GM21576 (cell line): ENCODE results near the gene PPP1CC.
"Not testable (repeated sequence)": the region's sequence is repeated elsewhere in the genome, so short reads cannot be mapped to it uniquely, and the experiment has no call there.

ENCODE experiments used
- ATAC-seq: cut with Tn5 transposase; IDR thresholded peaks from one replicate; pipeline ENCODE4 v1.9.1; 2021; ENCODE audit warnings: mild to moderate bottlenecking, moderate library complexity; ENCODE audit not compliant: unreplicated experiment

PPP1CC gene

GRCh38 chr12:110756611-110757010 lies 13.9 kb upstream of the PPP1CC start:
- ATAC-seq, result no peak

DNA sequence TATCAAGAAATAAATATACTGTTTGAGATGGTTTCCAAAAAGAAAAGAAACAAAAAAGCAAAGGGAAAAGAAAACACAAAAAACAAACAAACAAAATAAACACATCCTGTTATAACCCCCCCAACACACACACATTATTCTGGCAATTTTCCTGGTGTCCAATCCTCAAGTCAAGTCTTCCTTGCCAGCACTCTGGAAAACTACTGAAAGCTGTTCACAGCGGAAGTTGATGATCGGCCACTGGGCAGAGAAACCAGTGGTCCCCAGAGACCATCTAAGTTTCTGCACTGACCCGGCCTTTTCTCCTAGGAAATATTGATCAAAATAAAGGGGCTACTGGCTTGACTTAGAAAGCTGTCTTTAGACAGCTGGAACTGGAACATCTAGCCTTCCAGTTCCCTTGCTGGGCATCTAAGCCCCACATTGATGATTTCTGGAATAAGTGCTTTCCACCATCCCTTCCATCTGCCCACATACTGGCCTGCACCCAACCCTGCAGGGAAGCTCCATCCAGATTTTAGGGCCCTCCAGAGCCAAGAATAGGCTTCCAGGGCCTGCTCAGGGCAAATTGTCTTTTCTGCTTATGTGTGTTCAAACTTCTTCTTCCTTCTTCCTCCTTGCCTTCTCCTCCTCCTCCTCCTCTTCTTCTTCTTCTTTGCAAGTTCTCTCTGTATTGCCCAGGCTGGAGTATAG lies 11.6 kb upstream of the PPP1CC start:
- no peak for ATAC-seq

GRCh38 chr12:110750784-110751461 lies 8.2 kb upstream of the PPP1CC start:
- no peak for ATAC-seq

- no peak for ATAC-seq
Observed at GRCh38 chr12:110746550-110746949, 3.9 kb upstream of the PPP1CC start.

- ATAC-seq, result no peak
Observed at GRCh38 chr12:110745542-110746284, 3.0 kb upstream of the PPP1CC start.

GRCh38 chr12:110744601-110745264 lies 2.0 kb upstream of the PPP1CC start:
- no peak for ATAC-seq

DNA sequence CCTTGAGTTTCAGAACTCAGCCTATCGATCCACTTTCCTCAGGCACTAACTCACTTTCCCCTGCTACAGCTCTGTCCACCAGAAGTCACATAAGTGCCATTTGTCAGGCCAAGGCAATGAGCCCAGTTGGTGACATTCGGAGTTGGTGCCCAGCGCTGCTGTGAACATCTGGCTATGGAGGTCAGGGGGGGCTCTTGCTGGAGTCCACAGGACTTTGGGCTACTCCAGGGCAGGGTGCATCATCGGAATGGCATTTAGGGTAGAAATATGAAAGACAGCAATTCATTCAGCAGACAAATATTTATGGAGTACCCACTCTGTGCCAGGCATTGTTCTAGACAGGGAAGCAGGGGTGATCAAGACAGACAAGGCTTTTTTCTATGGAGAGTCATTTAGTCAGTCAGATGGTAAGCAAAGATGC lies 1.5 kb upstream of the PPP1CC start:
- no peak for ATAC-seq

- ATAC-seq, result no peak
Observed at GRCh38 chr12:110743571-110744093, 941 bp upstream of the PPP1CC start.

DNA sequence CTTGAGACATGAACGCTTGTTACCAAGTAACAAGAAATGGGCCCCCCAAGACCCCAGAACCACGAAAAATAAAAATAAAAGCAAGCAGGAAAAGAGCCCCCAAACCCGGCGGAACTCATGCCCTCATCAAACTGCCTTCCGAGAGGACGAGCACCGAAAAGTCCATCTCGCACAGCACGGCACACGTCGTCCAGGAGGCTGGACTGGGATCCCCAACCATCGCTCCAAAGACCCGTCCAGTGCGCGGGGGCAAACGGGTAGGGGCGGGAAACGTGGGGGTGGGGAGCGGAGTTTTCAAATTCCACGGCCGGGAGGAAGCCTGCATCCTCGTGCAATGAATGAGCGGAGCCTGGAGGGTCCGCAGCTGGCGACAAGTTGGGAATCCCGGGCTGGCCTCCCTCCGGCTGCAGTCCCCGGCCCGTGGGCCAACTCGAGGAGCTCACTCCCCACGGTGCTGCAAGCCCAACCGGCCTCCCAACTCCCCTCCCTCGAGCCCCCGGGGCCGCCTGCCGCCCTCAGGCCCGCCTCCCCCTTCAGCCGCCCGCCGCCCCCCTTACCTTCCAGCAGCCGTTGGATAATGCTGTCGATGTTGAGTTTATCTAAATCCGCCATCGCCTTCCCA lies 484 bp downstream of the PPP1CC start:
- ATAC-seq, result peak; percentile 13

DNA sequence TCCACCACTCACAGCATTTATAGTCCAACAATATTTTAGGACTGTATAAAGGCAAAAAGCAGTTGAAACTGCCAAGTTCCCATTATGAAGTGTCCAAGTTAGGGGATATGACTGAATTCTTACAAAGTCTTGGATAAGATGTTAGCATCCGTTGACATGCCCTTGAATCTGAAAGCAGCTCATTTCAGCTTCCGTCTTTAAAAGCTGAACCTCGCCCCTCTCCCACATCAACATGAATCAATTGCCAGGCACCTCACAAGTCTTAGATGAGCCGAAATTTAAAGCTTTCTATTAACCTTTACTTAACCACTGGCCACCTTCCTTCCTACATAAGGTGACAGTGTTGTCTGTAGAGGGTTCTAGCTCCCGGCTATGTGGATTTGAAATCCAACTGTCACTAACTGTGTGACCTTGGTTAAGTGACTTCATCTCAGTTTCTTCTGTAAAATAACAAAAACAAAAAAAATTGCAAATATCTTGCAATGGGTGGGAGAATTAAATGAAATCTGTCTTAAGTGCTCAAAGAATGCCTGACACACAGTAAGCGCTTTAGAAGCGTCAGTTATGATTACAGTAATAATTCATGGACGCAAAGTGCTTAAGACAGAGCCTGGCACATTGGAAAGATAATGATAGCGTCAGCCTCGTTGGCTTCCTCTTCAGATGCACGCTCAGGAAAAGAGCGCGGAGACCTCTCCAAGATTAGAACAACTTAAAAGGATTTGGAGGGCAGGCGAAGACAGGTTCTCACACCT lies 1.2 kb downstream of the PPP1CC start:
- ATAC-seq, result no peak

DNA sequence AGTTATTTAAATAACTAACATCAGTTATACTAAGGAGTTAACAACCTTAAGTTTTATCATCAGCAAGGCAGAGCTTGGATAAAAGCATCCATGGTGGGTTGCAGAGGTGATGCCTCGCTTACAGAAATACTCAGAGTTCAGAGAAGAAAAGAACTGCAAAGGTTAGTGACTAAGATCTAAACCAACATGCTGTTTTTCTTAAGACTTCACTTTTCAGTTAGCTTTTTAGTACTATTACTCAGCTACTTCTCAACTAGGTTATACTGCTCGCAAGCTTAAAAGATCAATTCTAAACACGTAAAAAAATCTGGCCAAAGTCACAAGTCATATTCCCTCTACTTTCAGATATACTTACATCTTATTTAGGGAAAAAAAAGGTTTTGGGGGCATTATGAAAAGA lies 2.8 kb downstream of the PPP1CC start:
- ATAC-seq, result no peak

DNA sequence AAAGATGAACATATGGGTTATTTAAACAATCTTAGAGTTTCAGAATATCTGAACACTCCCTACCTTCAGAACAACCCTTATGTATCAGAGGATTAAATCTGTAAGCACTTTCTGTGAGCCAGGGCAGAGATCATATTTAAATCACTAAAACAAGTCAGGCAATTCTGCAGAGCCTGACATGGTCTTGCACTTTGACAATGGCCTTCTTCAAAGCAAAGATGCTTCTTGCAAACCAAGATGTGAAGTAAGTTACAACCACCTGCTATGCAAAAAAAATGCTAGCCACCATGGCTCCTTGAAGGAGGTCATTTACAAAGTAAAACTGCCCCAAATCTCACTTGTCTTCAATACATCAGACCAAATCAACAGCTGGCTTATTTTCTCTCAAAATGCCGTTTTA lies 3.2 kb downstream of the PPP1CC start:
- no peak for ATAC-seq

DNA sequence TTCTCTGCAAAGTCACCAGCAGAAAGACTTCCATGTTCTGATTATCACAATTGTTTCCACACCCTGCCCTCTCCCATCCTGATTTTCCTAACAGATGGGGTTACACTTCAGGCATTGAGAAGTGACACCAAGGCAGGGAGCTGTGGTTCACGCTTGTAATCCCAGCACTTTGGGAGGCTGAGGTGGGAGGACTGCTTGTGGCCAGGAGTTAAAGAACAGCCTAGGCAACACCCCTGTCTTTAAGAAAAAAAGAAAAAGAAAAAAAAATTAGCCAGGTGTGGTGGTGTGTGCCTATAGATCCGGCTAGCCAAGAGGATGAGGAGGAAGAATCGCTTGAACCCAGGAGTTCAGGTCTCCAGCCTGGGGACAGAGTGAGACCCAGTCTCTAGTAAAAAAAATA lies 5.2 kb downstream of the PPP1CC start:
- ATAC-seq, result no peak

DNA sequence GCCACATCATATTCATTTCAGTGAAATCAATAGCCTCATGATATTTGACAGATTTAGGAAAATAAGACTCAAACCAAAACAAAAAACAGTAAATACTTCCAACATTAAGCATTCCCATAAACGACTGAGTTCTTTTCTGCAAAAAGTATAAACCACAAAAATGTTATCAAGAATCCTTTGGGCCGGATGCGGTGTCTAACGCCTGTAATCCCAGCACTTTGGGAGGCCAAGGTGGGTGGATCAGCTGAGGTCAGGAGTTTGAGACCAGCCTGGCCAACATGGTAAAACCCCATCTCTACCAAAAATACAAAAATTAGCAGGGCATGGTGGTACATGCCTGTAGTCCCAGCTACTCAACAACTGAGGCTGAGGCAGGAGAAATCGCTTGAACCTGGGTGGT lies 5.7 kb downstream of the PPP1CC start:
- ATAC-seq, result not testable (repeated sequence)

- ATAC-seq, result no peak
Observed at GRCh38 chr12:110733900-110734299, 8.8 kb downstream of the PPP1CC start.

DNA sequence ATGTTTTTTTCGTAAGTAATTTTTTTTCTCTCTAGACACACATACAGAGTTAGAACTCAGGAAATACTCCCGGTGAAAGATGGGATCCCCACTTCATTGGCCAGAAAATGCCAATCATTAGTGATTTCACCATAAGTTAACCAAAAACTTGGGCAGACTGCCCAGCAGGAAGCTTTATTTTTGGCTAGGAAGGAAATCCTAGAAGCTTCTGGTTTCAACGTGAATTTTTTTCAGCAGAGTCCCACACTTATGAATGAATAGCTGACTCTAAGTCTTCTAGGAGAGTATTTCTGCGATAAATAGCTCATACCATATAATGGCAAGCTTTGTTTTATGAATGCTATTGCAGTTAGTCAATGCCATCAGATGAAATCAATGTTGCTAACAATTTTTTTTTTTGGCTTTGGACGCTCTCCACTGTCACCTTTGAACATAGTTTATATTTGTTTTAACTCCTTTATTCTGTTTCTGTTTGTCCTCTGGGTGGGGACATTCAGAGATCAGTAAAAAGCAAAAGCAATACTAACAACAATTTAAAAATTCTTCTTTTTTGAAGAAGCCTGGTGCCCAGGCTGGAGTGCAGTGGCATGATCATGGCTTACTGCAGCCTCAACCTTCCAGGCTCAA lies 9.5 kb downstream of the PPP1CC start:
- no peak for ATAC-seq

GRCh38 chr12:110732572-110732971 lies 10.1 kb downstream of the PPP1CC start:
- ATAC-seq, result no peak

- ATAC-seq, result no peak
Observed at GRCh38 chr12:110731479-110731878, 11.2 kb downstream of the PPP1CC start.

DNA sequence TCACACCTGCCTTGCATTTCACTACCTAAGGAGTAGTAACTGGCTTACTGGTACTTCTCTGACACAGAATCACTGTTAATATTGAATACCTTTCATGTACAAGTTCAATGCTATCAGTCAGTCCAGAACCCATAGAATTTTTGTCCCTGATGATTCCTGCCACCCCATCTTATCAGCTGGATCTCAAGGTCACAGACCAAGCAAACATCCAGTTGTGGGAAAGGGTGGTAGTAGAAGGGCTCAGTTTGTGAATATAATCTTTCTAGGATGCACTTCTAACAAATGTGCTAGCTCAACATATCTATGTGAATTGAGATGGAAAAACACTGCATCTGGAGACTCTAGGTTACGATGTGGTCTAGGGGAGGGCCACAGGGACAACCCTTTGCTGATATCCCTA lies 14.1 kb downstream of the PPP1CC start:
- ATAC-seq, result no peak
